GM10248 (cell line): Measurements from ENCODE around the gene MEGF9.

Source experiments
- CTCF ChIA-PET: fragments of 300-600 bp; sonication (Branson Sonifier 250); formaldehyde crosslinking; extraction: SDS; loops from one replicate; lab custom pipeline; 2021; ENCODE audit warnings: antibody characterized with exemption; lab: Yijun Ruan, JAX
- POLR2A ChIA-PET: fragments of 350-650 bp; sonication (Branson Sonifier 250); formaldehyde crosslinking; extraction: SDS; loops from one replicate; lab custom pipeline; 2020; ENCODE audit warnings: antibody characterized with exemption; lab: Yijun Ruan, JAX
- DNase-seq: peaks from one replicate; pipeline ENCODE4 v3.0.0; 2012; ENCODE audit errors: extremely low spot score
- TF ChIP-seq, protein P1 (sequence below): IDR thresholded peaks from 2 replicates; pipeline ENCODE4 v1.5.1; 2012; ENCODE audit warnings: mild to moderate bottlenecking, low read depth; ENCODE audit errors: extremely low read depth, missing control alignments, control extremely low read depth

Gene MEGF9

DNA sequence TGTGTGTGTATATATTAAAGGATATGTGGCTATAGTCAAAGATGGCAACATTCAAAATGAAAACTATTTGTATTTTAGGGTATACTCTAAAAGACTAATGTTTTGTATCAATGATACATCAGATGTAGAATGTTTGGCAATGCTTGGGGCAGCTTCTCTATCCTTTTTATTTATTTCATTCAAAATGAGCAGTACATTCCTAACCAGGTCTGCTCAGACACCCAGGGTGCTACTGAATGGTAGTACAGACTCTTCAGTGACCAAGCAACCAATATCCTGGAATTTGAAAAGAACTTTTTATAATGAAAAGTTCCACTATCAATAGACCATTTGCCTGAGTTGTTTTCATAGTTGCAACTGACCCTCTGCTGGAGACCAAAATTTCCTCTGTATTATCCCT lies 23.9 kb downstream of the MEGF9 start:
- TF ChIP-seq, protein P1, sequence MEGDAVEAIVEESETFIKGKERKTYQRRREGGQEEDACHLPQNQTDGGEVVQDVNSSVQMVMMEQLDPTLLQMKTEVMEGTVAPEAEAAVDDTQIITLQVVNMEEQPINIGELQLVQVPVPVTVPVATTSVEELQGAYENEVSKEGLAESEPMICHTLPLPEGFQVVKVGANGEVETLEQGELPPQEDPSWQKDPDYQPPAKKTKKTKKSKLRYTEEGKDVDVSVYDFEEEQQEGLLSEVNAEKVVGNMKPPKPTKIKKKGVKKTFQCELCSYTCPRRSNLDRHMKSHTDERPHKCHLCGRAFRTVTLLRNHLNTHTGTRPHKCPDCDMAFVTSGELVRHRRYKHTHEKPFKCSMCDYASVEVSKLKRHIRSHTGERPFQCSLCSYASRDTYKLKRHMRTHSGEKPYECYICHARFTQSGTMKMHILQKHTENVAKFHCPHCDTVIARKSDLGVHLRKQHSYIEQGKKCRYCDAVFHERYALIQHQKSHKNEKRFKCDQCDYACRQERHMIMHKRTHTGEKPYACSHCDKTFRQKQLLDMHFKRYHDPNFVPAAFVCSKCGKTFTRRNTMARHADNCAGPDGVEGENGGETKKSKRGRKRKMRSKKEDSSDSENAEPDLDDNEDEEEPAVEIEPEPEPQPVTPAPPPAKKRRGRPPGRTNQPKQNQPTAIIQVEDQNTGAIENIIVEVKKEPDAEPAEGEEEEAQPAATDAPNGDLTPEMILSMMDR, result no peak
- ChIA-PET CTCF (no interaction called here), POLR2A (no interaction called here)
- DNase-seq, result no peak

DNA sequence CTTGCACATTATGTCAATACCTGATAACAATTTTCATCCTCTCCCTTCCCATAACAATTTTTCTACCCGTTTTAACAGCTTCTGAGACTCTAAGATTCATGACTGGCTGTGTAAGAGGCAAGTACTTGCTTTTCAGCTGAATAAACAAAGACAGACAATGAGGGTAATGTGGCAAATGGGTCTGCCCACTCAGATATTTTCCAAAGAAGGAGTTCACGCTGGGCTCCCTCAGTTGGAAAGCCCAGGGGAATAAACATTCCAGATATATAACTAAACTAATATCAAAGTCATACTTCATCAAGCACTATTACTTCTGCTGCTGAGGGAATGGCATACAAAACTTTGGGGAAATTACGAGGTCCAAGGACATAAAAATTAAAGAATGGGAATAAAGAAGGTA lies 24.4 kb downstream of the MEGF9 start:
- CTCF ChIA-PET, result no interaction called here
- POLR2A ChIA-PET, result no interaction called here
- DNase-seq, result no peak
- TF ChIP-seq, protein P1, result no peak

DNA sequence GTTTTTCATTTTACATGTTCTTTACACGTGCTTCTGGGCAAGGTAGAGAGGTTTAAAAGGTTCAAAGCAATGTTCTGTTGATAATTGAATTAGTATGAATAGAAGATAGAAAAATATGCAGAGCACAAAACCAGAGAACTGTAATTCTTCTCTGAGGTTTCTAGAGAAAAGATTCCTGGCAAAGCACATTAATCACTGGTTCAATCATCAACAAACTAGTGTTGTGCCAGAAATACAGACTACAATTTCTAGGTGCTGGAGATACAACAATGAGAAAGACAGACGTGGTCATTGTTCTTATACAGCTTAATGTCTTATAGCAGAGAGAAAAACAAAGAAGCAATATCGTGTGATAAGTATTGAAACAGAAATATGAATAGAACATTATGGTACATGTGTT lies 25.5 kb downstream of the MEGF9 start:
- ChIA-PET CTCF (no interaction called here), POLR2A (no interaction called here)
- DNase-seq, result no peak
- TF ChIP-seq, protein P1, result no peak

DNA sequence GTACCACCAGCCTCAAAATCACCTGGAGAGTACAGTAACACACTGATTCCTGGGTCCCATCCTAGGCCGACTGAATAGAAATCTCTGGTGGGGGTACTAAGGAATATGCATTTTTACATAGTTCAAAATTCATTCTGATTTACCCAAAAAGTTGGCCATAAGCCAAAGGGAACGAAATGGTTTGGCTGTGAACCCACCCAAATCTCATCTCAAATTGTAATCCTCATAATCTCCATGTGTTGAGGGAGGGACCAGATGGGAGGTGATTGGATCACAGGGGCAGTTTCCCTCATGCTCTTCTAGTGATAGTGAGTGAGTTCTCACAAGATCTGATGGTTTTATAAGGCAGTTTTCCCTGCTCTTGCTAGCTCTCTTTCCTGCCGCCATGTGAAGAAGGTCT lies 31.1 kb downstream of the MEGF9 start:
- ChIA-PET POLR2A (no interaction called here), CTCF (no interaction called here)
- DNase-seq, result no peak
- TF ChIP-seq, protein P1, result no peak

DNA sequence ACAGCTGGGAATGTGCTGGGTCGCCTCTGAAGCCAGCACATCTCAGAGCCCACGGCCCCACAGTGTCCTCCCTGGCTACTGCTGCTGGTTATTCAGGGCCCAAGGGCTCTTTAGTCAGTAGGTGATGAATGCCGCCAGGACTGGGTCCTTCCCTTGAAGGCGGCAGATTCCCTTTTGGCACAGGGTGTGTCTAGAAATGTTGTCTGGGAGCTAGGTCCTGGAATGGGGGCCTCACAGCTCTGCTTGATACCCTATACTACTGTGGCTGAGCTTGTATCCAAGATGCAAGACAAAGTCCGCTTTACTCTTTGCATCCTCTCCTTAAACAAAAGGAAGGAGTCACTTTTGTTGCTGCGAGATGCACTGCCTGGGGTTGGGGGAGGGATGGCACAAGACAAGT lies 33.1 kb downstream of the MEGF9 start:
- POLR2A ChIA-PET, result no interaction called here
- TF ChIP-seq, protein P1, result no peak
- CTCF ChIA-PET, result interaction anchor here (1.1 kb wide), 1 partner anchor 23 kb away, joined by 3 read pairs; no protein-coding TSS in a partner anchor
- no peak for DNase-seq

DNA sequence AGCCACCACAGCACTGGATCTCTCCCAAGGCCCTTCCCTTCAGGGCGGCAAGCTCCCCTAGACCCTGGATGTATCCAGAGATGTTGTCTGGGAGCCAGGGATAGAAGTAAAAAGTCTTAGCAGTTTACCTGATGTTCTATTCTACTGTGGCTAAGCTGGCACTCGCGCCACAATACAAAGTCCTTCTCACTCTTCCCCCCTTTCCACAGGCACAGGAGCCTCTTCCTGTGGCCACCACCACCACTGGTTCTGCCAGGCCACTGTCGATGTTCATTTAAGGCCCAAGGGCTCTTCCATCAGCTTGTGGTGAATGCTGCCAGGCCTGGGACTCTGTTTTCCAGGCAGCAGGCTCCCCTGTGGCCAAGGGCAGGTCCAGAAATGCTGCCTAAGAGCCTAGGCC lies 33.7 kb downstream of the MEGF9 start:
- TF ChIP-seq, protein P1, result no peak
- ChIA-PET POLR2A (no interaction called here), CTCF (interaction anchor here (1.1 kb wide), 1 partner anchor 23 kb away, joined by 3 read pairs; no protein-coding TSS in a partner anchor)
- no peak for DNase-seq

DNA sequence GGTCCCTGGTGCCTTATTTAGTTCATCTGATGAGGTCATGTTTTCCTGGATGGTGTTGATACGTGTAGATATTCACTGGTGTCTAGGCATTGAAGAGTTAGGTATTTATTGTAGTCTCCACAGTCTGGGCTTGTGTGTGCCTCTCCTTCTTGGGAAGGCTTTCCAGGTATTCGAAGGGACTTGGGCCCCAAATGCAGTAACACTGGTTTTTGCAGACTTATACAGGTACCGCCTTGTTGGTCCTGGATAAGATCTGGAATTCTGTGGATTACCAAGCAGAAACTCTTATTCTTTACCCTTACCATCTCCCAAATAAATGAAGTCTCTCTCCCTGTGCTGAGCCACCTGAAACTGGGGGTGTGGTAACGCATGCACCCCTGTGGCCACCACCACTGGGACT lies 34.1 kb downstream of the MEGF9 start:
- TF ChIP-seq, protein P1, result no peak
- ChIA-PET POLR2A (no interaction called here), CTCF (no interaction called here)
- no peak for DNase-seq
